ENCODE measurements around the gene PAX8. TPM values are rescaled to one million over a fixed set of nuclear protein-coding genes. Genes with fewer than 3 reads are reported as not detected.
"Not testable (repeated sequence)": the region's sequence is repeated elsewhere in the genome, so short reads cannot be mapped to it uniquely, and the experiment has no call there.

The PAX8 gene
- total RNA-seq, 1 donor from 2014 or later: 0.66 TPM

GRCh38 chr2:113291191-113291590 is 12.5 kb upstream of the PAX8 start:
- intact Hi-C loops (cut with micrococcal nuclease): no loop called here

DNA sequence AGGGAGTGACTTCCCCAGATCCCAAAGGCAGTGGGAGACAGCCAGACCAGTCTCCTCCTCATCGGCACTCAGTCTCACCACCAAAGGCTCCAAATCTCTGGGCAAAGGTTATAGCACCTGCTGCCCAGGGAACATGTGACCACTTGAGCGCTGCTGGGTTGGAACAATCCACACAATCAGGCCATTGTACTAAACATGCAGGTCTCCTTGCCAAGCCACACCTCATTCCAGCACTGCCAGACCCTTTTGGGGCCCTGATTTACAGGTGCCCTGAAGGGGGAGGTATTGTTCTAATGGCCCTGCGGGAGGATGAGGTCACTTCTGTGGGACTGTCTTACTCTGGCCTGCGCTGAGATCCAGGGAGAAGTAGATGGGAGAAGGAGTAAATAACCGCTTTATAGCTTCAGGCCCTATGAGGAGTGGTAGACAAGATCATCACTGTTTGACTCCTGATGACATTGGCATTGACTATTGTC is 10.0 kb upstream of the PAX8 start:
- intact Hi-C loops (cut with micrococcal nuclease): not testable (repeated sequence)

DNA sequence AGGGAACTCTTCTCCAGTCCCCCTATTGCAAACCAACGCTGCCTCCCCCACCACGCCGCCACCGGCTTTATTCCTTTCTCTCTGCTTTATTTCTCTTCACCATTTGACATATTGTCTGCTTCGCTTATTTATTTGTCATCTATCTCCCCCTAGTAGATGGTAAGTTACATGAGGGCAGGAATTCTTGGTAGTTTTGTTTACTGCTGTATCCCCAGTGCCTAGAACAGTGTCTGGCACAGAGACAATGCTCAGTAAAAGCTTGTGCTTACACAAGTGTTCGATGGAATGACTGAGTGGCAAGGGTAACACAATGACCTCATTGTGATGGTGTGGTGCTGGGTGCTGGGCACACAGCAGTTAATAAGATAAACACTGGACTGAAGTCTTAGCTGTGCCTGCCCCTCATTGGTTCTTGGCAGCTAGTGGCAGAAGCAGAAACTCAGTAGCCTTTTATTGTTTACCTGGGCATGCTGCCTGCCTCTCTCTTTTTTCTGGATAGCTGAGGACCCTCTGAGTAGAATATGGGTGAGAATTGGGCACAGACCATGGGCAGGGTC is 9.5 kb upstream of the PAX8 start:
- intact Hi-C loops (cut with micrococcal nuclease): not testable (repeated sequence)

DNA sequence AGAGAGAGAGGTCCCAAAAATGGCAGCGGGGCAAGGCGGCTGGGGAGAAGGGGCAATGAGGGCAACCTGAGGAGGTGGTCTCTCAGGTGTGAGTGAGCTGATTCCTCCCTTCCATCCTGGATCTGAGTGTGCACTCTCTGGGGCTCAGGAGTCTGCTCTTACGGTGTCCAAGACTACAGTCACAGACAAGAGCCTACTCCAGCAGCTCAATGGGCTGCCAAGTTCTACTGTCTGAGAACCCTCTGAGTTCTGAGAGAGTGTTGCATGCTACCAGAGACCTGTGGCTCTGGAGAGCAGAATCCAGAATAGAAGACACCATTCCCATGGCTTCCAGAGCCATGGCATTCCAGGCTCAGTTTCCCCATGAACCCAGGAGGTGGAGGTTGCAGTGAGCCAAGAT is 7.1 kb upstream of the PAX8 start:
- intact Hi-C loops (cut with micrococcal nuclease): no loop called here

GRCh38 chr2:113284999-113285398 is 6.3 kb upstream of the PAX8 start:
- intact Hi-C loops (cut with micrococcal nuclease): not testable (repeated sequence)

DNA sequence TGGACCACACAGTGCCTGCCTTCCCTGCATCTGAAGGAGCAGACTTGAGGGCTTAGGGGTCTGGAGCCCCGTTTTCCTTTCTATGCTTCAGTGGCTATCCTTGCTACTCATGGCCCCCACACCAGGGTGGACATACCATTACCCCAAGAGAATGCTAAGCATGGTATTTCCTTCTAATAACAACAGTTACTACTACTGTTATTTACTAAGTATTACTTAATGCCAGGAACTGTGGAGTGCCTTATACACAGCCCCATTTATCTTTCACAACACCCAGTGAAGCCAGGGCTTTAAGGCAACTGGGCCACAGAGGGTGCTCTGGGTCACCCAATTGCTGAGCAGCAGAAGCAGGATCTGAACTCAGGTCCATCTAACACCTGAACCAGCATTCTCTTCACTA is 5.8 kb upstream of the PAX8 start:
- intact Hi-C loops (cut with micrococcal nuclease): no loop called here

GRCh38 chr2:113283704-113284284 is 5.1 kb upstream of the PAX8 start:
- intact Hi-C loops (cut with micrococcal nuclease): no loop called here

- intact Hi-C loops (cut with micrococcal nuclease): no loop called here
Measured at GRCh38 chr2:113282747-113283533, 4.2 kb upstream of the PAX8 start.

DNA sequence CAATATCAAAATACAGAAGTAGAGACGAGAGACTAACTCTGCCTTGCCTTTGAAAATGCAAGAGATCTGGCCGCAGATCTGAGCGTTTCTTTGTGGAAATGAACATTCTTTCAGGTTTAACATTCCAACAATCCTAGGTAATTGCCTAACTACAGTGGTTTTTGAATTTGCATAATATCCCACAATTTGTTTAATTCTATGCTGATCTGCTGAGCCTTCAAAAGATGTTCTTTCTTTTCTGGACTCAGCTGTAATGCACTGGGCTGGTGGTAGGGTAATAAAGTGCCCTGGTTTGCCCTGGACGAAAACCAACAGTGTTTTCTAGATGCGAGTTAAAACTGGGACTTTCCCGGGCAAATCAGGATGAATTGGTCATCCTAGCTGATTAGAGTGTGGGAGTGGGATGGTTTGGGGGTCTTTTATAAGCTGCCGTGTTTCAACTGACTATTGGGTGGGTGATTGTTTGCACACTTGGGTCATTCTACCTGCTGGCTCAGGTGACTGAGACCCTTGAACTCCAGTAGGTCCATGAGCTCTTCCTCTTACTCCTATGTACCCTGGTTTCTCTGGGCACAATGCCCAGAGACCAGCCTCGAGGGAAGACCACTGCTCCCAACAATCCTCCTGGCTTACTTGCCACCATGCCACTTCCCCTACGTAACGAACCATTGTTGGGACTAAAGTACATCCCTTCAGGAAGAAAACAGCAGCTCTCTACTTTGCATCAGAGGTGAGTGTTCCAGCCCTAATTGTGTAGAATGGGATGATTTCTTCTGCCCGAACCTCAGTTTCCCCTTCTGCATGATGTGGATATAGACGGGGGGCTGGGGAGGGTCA is 3.4 kb upstream of the PAX8 start:
- intact Hi-C loops (cut with micrococcal nuclease): no loop called here

- intact Hi-C loops (cut with micrococcal nuclease): loop anchor here (10.0 kb wide), 1 partner anchor 227 kb away; no protein-coding TSS in a partner anchor
Measured at GRCh38 chr2:113278073-113278741, 514 bp downstream of the PAX8 start.

DNA sequence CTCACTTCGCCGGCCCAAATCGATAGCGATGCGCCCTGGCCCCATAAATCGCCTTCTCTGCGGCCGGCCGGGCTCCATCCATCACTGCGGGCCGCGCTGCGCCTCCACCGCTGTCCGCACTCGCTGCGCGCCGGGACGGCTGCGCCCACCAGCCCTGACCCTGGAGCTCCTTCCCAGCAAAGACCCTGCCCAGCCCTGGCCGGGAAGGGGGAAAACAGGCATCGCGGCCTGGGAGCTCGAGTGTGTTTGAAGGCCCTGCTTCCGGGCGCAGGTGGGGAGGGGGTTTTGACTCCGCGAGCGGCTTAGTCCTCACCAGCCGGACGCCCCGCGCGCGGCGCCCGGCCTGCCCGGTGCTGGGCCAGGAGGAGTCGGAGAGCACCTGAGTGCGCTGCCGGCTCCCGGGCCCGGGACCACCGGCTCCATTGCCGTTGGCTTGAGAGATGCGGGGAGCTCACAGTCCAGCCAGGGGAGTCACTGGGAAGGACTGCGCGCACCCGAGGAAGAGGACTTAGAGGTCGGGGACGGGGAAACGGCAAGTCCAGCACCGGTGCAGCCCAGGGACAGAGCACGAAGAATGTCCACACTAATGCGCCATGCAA is 1.1 kb downstream of the PAX8 start:
- intact Hi-C loops (cut with micrococcal nuclease): loop anchor here (10.0 kb wide), 1 partner anchor 227 kb away; no protein-coding TSS in a partner anchor

- intact Hi-C loops (cut with micrococcal nuclease): loop anchor here (10.0 kb wide), 1 partner anchor 228 kb away; no protein-coding TSS in a partner anchor
Measured at GRCh38 chr2:113276761-113277425, 1.8 kb downstream of the PAX8 start.

DNA sequence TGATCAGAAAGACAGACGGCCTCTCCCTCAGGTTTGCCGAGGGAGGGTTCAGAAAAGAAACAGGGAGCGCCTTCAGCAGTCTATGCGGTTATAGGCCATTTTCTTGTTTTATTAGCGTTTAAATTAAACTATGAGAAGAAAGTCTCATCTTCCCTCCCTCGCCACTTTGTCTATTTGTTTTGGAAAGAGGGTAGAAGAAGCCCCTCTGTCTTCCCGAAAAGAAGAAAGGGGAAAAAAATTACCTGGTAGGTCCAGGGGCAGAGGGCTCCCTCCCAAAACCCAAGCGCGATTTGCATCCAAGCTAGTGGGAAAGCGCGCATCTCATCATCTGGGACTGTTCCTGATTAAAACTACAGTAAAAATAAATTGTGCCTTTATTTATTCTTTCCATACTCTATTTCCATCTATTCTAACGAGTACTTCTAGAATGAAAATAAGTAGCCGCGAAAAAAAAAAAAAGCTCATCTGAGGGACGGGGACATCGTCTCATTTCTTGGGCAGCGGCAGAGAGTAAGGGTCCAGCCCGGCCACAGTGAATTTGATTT is 2.4 kb downstream of the PAX8 start:
- intact Hi-C loops (cut with micrococcal nuclease): loop anchor here (10.0 kb wide), 1 partner anchor 229 kb away; no protein-coding TSS in a partner anchor

GRCh38 chr2:113275556-113276215 is 3.0 kb downstream of the PAX8 start:
- intact Hi-C loops (cut with micrococcal nuclease): loop anchor here (10.0 kb wide), 1 partner anchor 229 kb away; no protein-coding TSS in a partner anchor

GRCh38 chr2:113274432-113274831 is 4.3 kb downstream of the PAX8 start:
- intact Hi-C loops (cut with micrococcal nuclease): loop anchor here (10.0 kb wide), 1 partner anchor 230 kb away; no protein-coding TSS in a partner anchor

GRCh38 chr2:113273981-113274380 is 4.7 kb downstream of the PAX8 start:
- intact Hi-C loops (cut with micrococcal nuclease): loop anchor here (2.0 to 10.0 kb wide), 2 partner anchors 23 to 231 kb away; no protein-coding TSS in a partner anchor

DNA sequence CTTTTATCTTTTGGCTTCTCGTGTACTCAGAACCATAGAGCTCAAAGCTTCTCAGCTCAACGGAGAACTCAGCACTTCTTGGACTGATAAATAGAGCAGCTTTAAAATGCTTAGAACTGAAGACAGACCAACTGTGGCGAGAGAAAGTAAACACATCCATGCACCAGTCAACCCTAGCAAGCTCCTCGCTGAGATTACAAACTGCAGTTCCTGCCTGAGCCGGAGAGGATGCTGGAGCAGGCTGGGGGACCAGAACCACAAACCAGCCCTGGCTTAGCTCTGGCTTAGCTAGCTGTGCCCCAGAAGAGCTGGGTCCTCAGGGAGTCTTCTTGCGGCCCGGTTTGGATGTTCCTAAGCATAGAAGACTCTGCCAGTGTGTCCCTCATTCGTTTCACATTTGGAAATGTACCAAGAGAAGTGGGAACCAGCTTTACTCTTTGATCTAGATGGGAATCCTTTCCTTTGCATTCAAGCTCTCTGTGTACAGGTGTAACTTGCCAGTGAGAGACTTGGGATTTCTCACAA is 5.6 kb downstream of the PAX8 start:
- intact Hi-C loops (cut with micrococcal nuclease): loop anchor here (2.0 to 10.0 kb wide), 2 partner anchors 22 to 232 kb away; no protein-coding TSS in a partner anchor

DNA sequence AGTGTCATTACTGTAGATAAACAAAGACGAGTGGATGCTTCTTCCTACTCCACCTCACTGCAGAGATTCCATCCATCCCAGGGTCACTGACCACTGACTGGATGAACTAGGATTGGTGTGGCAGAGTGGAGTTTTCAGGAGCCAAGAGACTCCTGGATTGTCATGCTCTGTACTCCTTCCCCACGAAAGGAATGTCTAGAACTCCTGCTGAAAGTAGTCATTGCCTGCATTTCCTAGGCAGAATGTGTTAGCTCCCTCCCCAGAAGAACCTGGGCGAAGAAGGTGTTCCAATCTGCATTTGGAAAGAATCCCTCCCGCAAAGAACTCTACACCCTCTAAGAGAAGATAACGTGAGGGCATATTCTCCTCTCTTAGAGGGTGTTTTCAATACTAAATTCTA is 6.2 kb downstream of the PAX8 start:
- intact Hi-C loops (cut with micrococcal nuclease): loop anchor here (2.0 to 10.0 kb wide), 2 partner anchors 22 to 232 kb away; no protein-coding TSS in a partner anchor
